ENCODE data around the gene NAA35. TPM values are rescaled to one million over a fixed set of nuclear protein-coding genes. Genes with fewer than 3 reads are reported as not detected.
A peak's percentile ranks its signal among the peaks of the same experiment; 100 is the strongest.
"Not testable (repeated sequence)": the region's sequence is repeated elsewhere in the genome, so short reads cannot be mapped to it uniquely, and the experiment has no call there.

The NAA35 gene
- polyA plus RNA-seq, 1 experiment: 9.8 TPM

GRCh38 chr9:85931495-85931894 is 9.5 kb upstream of the NAA35 start:
- no peaks in the 10 kb centered on the region for H3K36me3 ChIP-seq (ENCODE audit: control insufficient read depth, insufficient read depth, low read length)
- no peaks in the 10 kb centered on the region for H3K27me3 ChIP-seq (ENCODE audit: control insufficient read depth, insufficient read depth, low read length)
- CTCF ChIA-PET: interaction anchor here (0.7 kb wide), 1 partner anchor 31 kb away, joined by 3 read pairs; no protein-coding TSS in a partner anchor
- TF ChIP-seq CTCF (IDR thresholded peaks at IDR 0.05; ENCODE audit: insufficient read depth, low read depth, low read length): no peak
- H3K4me3 ChIP-seq (ENCODE audit: low read depth, low read length): no peak overlapping the region
- POLR2A ChIA-PET: no interaction called here
- DNase-seq (ENCODE audit: low read depth): no peak

DNA sequence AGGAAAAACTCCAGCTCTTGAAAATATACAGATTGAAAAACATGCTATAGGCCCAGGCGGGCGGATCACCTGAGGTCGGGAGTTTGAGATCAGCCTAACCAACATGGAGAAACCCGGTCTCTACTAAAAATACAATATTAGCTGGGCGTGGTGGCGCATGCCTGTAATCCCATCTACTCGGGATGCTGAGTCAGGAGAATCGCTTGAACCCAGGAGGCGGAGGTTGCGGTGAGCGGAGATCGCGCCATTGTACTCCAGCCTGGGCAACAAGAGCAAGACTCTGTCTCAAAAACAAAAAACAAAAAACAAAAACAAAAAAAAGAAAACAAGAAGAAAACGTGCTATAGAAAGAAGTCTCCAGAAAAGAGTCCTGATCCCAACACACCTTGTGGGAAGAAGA is 5.0 kb upstream of the NAA35 start:
- CTCF ChIA-PET; DNase-seq (ENCODE audit: low read depth); H3K36me3 ChIP-seq (ENCODE audit: control insufficient read depth, insufficient read depth, low read length); H3K4me3 ChIP-seq (ENCODE audit: low read depth, low read length); POLR2A ChIA-PET; H3K27me3 ChIP-seq (ENCODE audit: control insufficient read depth, insufficient read depth, low read length): not testable (repeated sequence)

GRCh38 chr9:85940275-85940831 is 593 bp upstream of the NAA35 start:
- no peak for DNase-seq (ENCODE audit: low read depth)
- no peak for TF ChIP-seq CTCF (IDR thresholded peaks at IDR 0.05; ENCODE audit: insufficient read depth, low read depth, low read length)
- Histone ChIP-seq H3K36me3 (ENCODE audit: control insufficient read depth, insufficient read depth, low read length) (no peaks in the 10 kb centered on the region; the same call in 1 of the 2 replicates), H3K27me3 (ENCODE audit: control insufficient read depth, insufficient read depth, low read length) (no peaks in the 10 kb centered on the region), H3K4me3 (ENCODE audit: low read depth, low read length) (peak overlapping the region; percentile 53)
- ChIA-PET POLR2A (no interaction called here), CTCF (no interaction called here)

- no peak for TF ChIP-seq CTCF (IDR thresholded peaks at IDR 0.05; ENCODE audit: insufficient read depth, low read depth, low read length)
- peaks cover 3% of the 10 kb centered on the region for H3K36me3 ChIP-seq (ENCODE audit: control insufficient read depth, insufficient read depth, low read length)
- DNase-seq (ENCODE audit: low read depth): no peak
- ChIA-PET POLR2A (no interaction called here), CTCF (interaction anchor here (1.0 to 1.1 kb wide), 2 partner anchors 9 to 162 kb away, joined by 3 read pairs; no protein-coding TSS in a partner anchor)
- H3K4me3 ChIP-seq (ENCODE audit: low read depth, low read length): peak overlapping the region; percentile 96
- no peaks in the 10 kb centered on the region for H3K27me3 ChIP-seq (ENCODE audit: control insufficient read depth, insufficient read depth, low read length)
Observed at GRCh38 chr9:85941622-85941940, 635 bp downstream of the NAA35 start.

DNA sequence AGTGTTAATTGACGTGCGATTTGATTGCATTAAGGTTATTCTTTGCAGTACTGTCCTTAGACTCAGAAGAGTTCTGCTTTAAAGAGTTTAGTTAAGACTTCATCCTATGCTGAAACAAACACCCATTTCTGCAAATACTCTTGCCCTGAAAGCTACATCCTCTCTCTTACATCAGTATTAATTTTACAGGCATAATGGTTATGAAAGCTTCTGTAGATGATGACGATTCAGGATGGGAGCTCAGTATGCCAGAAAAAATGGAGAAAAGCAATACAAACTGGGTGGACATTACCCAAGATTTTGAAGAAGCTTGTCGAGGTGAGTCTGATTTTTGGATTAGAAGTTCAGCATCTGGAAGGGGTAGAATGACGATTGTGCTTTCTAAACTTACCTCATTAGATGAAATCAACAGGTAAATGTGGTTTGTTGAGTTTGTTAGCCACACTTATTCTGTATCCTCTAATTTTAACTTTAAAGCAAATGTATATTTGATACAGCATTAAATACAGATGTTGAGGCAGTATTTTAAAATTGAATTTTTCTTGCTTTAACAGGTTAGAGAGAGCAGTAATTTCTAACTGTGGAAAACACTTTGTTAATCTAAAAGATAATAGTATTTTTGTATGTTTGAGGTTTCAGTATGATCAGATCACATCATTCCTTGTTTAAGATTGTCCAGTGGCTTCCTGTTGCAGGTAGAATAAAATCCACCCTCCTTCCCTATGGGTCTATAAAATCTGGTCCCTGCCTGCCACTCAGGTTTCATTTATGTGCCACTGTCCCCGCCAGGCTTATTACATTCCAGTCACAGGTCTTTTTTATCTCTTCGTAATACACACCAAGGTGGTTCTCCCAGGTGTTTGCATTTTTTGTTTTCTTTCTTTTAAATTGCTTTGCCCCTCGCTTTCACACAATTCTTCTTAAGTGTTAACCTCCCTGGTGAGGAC is 1.3 kb downstream of the NAA35 start:
- Histone ChIP-seq H3K36me3 (ENCODE audit: control insufficient read depth, insufficient read depth, low read length) (peaks cover 3% of the 10 kb centered on the region), H3K27me3 (ENCODE audit: control insufficient read depth, insufficient read depth, low read length) (no peaks in the 10 kb centered on the region), H3K4me3 (ENCODE audit: low read depth, low read length) (peak overlapping the region; percentile 96)
- no peak for TF ChIP-seq CTCF (IDR thresholded peaks at IDR 0.05; ENCODE audit: insufficient read depth, low read depth, low read length)
- DNase-seq (ENCODE audit: low read depth): no peak
- POLR2A ChIA-PET: no interaction called here
- CTCF ChIA-PET: interaction anchor here (1.0 to 1.1 kb wide), 2 partner anchors 9 to 161 kb away, joined by 3 read pairs; no protein-coding TSS in a partner anchor
